Measurements from ENCODE around the gene CUZD1.
"Not testable (repeated sequence)": the region's sequence is repeated elsewhere in the genome, so short reads cannot be mapped to it uniquely, and the experiment has no call there.

Gene CUZD1

GRCh38 chr10:122877264-122877663, 31.6 kb upstream of the CUZD1 start:
- TF ChIP-seq POLR2AphosphoS5 (IDR thresholded peaks at IDR 0.05; ENCODE audit: low read depth) (no peak), CTCF (IDR thresholded peaks at IDR 0.05; ENCODE audit: insufficient read depth, low read length) (no peak), SPI1 (IDR thresholded peaks at IDR 0.05; ENCODE audit: borderline replicate concordance, low read depth) (no peak), REST (IDR thresholded peaks at IDR 0.05; ENCODE audit: insufficient replicate concordance, low read depth) (no peak), GABPA (IDR thresholded peaks at IDR 0.05; ENCODE audit: low read depth) (no peak)
- DNase-seq (ENCODE audit: low read depth in 1 of 2, low spot score in 1 of 2) = no peak
- Histone ChIP-seq H3K4me3 (replicated peaks; ENCODE audit: insufficient read depth, low read length) (no peak overlapping the region), H3K27ac (replicated peaks) (no peak overlapping the region), H3K27me3 (ENCODE audit: insufficient read depth, poor library complexity, severe bottlenecking) (peaks cover 13% of the 10 kb centered on the region)

GRCh38 chr10:122876467-122876855, 30.8 kb upstream of the CUZD1 start:
- no peak for DNase-seq (ENCODE audit: low read depth in 1 of 2, low spot score in 1 of 2)
- TF ChIP-seq GABPA (IDR thresholded peaks at IDR 0.05; ENCODE audit: low read depth) = no peak
- TF ChIP-seq SPI1 (IDR thresholded peaks at IDR 0.05; ENCODE audit: borderline replicate concordance, low read depth) = no peak
- TF ChIP-seq POLR2AphosphoS5 (IDR thresholded peaks at IDR 0.05; ENCODE audit: low read depth) = no peak
- no peak for TF ChIP-seq CTCF (IDR thresholded peaks at IDR 0.05; ENCODE audit: insufficient read depth, low read length)
- no peak for TF ChIP-seq REST (IDR thresholded peaks at IDR 0.05; ENCODE audit: insufficient replicate concordance, low read depth)
- Histone ChIP-seq H3K4me3 (replicated peaks; ENCODE audit: insufficient read depth, low read length) (no peak overlapping the region), H3K27me3 (ENCODE audit: insufficient read depth, poor library complexity, severe bottlenecking) (peaks cover 13% of the 10 kb centered on the region), H3K27ac (replicated peaks) (no peak overlapping the region)

DNA sequence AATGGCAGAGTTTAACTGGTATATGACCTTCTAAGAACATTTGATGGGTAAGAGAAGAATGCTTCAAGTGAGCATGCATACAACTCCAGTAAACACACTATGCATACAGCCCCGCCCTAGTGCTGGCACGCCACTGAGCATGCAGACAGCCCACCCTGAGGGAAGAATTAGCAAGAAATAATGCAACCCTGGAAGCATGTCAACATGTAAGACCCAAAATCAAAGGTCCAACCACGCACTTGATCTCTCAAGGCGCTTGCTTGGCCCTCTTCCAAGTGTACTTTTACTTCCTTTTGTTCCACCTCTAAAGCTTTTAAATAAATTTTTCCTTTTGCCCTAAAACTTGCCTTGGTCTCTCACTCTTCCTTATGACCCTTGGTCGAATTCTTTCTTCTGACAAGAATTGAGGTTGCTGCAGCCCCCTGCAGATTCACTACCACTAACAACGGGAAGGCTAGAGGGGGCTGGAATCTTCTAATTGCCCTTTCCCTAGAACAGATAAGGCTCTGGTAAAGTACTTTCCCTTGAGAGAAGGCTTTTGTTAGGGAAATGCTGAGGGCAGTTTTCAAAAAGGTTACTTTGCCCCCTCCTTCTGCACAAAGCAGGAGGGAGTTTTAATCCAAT, 30.3 kb upstream of the CUZD1 start:
- peaks cover 13% of the 10 kb centered on the region for H3K27me3 ChIP-seq (ENCODE audit: insufficient read depth, poor library complexity, severe bottlenecking)
- H3K4me3 ChIP-seq (replicated peaks; ENCODE audit: insufficient read depth, low read length) = no peak overlapping the region
- DNase-seq (ENCODE audit: low read depth in 1 of 2, low spot score in 1 of 2) = no peak
- TF ChIP-seq SPI1 (IDR thresholded peaks at IDR 0.05; ENCODE audit: borderline replicate concordance, low read depth) = no peak
- TF ChIP-seq CTCF (IDR thresholded peaks at IDR 0.05; ENCODE audit: insufficient read depth, low read length) = no peak
- TF ChIP-seq REST (IDR thresholded peaks at IDR 0.05; ENCODE audit: insufficient replicate concordance, low read depth) = no peak
- TF ChIP-seq GABPA (IDR thresholded peaks at IDR 0.05; ENCODE audit: low read depth) = no peak
- no peak for TF ChIP-seq POLR2AphosphoS5 (IDR thresholded peaks at IDR 0.05; ENCODE audit: low read depth)
- no peak overlapping the region for H3K27ac ChIP-seq (replicated peaks)

- not testable (repeated sequence) for H3K27me3 ChIP-seq (ENCODE audit: insufficient read depth, poor library complexity, severe bottlenecking); H3K4me3 ChIP-seq (replicated peaks; ENCODE audit: insufficient read depth, low read length); DNase-seq (ENCODE audit: low read depth in 1 of 2, low spot score in 1 of 2); H3K27ac ChIP-seq (replicated peaks)
Measured at GRCh38 chr10:122871947-122872346, 26.3 kb upstream of the CUZD1 start.

DNA sequence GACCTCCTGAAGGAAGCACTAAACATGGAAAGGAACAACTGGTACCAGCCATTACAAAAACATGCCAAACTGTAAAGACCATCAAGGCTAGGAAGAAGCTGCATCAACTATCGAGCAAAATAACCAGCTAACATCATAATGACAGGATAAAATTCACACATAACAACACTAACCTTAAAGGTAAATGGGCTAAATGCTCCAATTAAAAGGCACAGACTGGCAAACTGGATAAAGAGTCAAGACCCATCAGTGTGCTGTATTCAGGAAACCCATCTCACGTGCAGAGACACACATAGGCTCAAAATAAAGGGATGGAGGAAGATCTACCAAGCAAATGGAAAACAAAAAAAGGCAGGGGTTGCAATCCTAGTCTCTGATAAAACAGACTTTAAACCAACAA, 23.1 kb upstream of the CUZD1 start:
- not testable (repeated sequence) for H3K4me3 ChIP-seq (replicated peaks; ENCODE audit: insufficient read depth, low read length); H3K27ac ChIP-seq (replicated peaks); H3K27me3 ChIP-seq (ENCODE audit: insufficient read depth, poor library complexity, severe bottlenecking); DNase-seq (ENCODE audit: low read depth in 1 of 2, low spot score in 1 of 2)
